Activated naive CD4-positive, alpha-beta T cell treated with anti-CD3 and anti-CD28 coated beads, Interleukin-2, amount 10 ng/mL, durations not matched to agents 7 days and 5 days (primary cell): ENCODE results near the gene ROR1.

Experiments used
- CTCF ChIA-PET: fragments of 350-600 bp; sonication (Branson Sonifier 250); formaldehyde crosslinking; loops from one replicate; lab custom pipeline; 2021; ENCODE audit warnings: antibody characterized with exemption; lab: Charles Lee
- DNase-seq: peaks from one replicate; pipeline ENCODE4 v3.0.0-alpha.2; 2020
- H3K27ac Mint-ChIP-seq: one replicate; pipeline ENCODE4 v1.8.0; 2021; ENCODE audit warnings: mild to moderate bottlenecking, moderate library complexity, mixed read lengths
- H3K27me3 Mint-ChIP-seq: one replicate; pipeline ENCODE4 v1.8.0; 2021; ENCODE audit warnings: mild to moderate bottlenecking, mixed read lengths
- H3K36me3 Mint-ChIP-seq: one replicate; pipeline ENCODE4 v1.8.0; 2021; ENCODE audit warnings: mixed read lengths
- H3K4me1 Mint-ChIP-seq: one replicate; pipeline ENCODE4 v1.8.0; 2021; ENCODE audit warnings: mixed read lengths
- H3K4me3 Mint-ChIP-seq: one replicate; pipeline ENCODE4 v1.8.0; 2021; ENCODE audit warnings: mild to moderate bottlenecking, moderate library complexity, mixed read lengths
- H3K9me3 Mint-ChIP-seq: one replicate; pipeline ENCODE4 v1.8.0; 2021; ENCODE audit warnings: mixed read lengths

The ROR1 gene

DNA sequence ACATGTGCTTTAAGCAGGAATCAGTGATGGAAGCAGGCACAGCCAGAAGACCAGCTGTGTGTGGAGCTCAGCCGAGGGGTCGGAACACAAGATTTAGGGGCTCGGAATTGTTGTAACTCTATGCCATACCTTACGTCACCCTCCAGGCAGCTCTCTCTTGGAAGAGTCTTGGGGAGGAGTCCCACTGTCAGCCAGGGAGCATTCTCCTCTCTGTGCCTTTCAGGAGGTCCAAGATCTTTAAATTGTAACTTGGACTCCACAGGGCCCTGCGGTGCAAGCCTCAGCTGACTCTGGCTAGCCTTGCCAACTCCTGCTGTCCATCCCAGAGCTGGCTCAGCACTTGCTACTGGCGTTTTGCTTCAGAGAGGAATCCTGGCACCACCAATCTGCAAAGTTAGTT lies 26.4 kb upstream of the ROR1 start:
- H3K36me3 Mint-ChIP-seq = peaks cover 3% of the 10 kb centered on the region
- peaks cover 6% of the 10 kb centered on the region for H3K9me3 Mint-ChIP-seq
- H3K4me1 Mint-ChIP-seq = peaks cover 36% of the 10 kb centered on the region
- no peak overlapping the region for H3K27ac Mint-ChIP-seq
- H3K27me3 Mint-ChIP-seq = peaks cover 4% of the 10 kb centered on the region
- no peak for DNase-seq
- CTCF ChIA-PET = interaction anchor here (1.1 to 1.3 kb wide), 2 partner anchors 55 to 390 kb away, joined by 3 to 4 read pairs; no protein-coding TSS in a partner anchor
- H3K4me3 Mint-ChIP-seq = no peak overlapping the region

DNA sequence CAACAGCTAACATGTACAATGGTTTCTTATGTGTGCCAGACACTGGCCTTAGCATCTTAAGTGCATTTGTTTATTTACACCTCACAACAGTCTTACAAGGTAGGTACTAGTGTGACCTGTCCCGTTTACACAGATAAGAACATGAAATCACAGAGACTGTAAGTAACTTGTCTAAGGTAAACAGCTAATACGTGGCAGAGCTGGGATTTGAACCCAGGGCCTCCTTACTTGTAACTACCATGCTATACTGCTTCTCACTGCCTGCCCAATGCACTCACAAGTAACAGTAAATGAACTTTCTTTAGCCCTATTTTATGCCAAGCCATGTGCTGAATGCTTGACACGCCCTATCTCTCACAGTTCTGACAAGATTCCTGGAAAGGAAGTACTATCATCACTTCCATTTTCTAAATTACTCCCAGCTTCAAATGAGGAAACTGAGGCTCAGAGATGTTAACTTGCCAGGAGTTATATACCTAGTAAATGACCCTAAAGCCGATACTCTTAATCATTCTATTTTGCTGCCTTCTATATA lies 25.7 kb upstream of the ROR1 start:
- no peak for DNase-seq
- H3K36me3 Mint-ChIP-seq = peaks cover 3% of the 10 kb centered on the region
- no peak overlapping the region for H3K4me3 Mint-ChIP-seq
- peaks cover 6% of the 10 kb centered on the region for H3K9me3 Mint-ChIP-seq
- H3K27me3 Mint-ChIP-seq = peaks cover 4% of the 10 kb centered on the region
- no peak overlapping the region for H3K27ac Mint-ChIP-seq
- CTCF ChIA-PET = interaction anchor here (1.1 to 1.3 kb wide), 3 partner anchors 9 to 390 kb away, joined by 3 to 4 read pairs (median 3); no protein-coding TSS in a partner anchor
- peaks cover 30% of the 10 kb centered on the region for H3K4me1 Mint-ChIP-seq

DNA sequence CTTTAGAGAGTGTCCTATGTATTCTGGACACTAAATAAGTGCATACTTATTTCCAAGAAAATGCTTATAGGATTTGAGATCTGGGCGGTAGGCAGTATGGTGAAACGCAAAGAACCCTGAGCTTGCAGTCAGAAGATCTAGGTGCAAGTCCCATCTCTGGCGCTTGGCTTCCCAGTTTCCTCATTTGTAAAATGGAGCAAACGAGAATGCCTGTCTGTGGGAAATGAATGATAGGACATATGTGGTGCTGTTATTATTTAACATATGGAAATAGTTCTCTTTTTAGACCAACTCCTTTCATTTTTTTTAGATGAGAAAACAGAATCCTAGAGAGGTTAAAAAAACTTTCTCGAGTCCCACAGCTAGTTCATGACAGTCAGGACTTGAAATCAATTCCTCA lies 25.2 kb upstream of the ROR1 start:
- DNase-seq = no peak
- Mint-ChIP-seq H3K36me3 (peaks cover 3% of the 10 kb centered on the region), H3K4me3 (no peak overlapping the region), H3K4me1 (peaks cover 29% of the 10 kb centered on the region), H3K9me3 (peaks cover 6% of the 10 kb centered on the region), H3K27me3 (peaks cover 4% of the 10 kb centered on the region), H3K27ac (no peak overlapping the region)
- CTCF ChIA-PET = interaction anchor here (1.1 kb wide), 1 partner anchor 10 kb away, joined by 3 read pairs; no protein-coding TSS in a partner anchor

DNA sequence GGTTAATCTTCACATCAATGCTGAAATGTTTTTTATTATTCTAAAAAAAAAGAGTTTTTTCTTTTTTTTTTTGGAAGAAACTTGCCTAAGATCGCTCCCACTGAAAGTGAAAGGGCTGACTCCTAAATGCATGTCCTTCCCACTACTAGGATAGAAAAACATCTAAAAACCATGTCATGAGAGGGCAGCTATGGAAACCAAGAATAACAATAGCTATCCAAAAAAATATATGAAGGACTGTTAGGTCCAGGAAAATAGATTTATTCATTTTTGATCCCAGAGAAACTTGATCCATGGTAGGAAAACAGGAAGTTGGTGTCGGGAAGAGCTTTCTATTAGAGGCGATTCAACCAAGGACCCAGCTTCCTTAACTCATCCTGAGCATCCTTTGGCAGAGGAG lies 23.1 kb upstream of the ROR1 start:
- Mint-ChIP-seq H3K9me3 (no peaks in the 10 kb centered on the region), H3K4me1 (peaks cover 23% of the 10 kb centered on the region), H3K27ac (no peak overlapping the region), H3K27me3 (peaks cover 3% of the 10 kb centered on the region), H3K36me3 (no peaks in the 10 kb centered on the region), H3K4me3 (no peak overlapping the region)
- CTCF ChIA-PET = no interaction called here
- no peak for DNase-seq

DNA sequence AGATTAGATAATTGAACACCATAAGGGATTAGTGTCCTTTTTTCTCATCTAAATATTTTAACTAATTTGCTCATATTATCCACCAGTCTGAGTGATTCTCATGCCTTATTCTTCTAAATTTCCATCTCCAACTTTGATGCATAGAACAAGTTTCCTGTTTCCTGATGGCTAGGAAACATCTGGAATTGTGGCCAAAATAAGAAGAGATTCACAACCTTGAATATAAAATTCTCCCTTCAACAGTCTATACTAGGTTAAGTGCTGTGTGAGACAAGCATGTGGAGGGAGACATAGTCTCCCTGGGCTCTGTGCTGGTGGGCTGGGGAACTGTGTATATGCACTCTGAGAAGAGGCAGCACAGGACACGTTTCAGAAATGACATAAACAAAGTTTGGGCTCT lies 21.6 kb upstream of the ROR1 start:
- H3K9me3 Mint-ChIP-seq = no peaks in the 10 kb centered on the region
- H3K27ac Mint-ChIP-seq = no peak overlapping the region
- DNase-seq = no peak
- peaks cover 3% of the 10 kb centered on the region for H3K27me3 Mint-ChIP-seq
- peaks cover 10% of the 10 kb centered on the region for H3K4me1 Mint-ChIP-seq
- CTCF ChIA-PET = no interaction called here
- no peak overlapping the region for H3K4me3 Mint-ChIP-seq
- H3K36me3 Mint-ChIP-seq = no peaks in the 10 kb centered on the region

DNA sequence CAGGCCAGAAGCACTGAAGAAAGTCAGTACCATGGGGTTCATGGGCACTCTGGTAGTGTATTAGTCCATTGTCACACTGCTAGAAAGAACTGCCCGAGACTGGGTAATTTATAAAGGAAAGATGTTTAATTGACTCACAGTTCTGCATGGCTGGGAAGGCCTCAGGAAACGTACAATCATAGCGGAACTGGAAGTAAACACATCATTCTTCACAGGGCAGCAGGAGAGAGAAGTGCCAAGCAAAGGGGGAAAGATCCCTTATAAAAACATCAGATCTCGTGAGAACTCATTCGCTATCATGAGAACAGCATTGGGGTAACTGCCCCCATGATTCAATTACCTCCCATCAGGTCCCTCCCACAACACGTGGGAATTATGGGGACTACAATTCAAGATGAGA lies 20.2 kb upstream of the ROR1 start:
- Mint-ChIP-seq H3K9me3 (no peaks in the 10 kb centered on the region), H3K4me3 (no peak overlapping the region), H3K4me1 (no peaks in the 10 kb centered on the region), H3K27ac (no peak overlapping the region), H3K36me3 (no peaks in the 10 kb centered on the region), H3K27me3 (peaks cover 4% of the 10 kb centered on the region)
- DNase-seq = no peak
- CTCF ChIA-PET = no interaction called here

DNA sequence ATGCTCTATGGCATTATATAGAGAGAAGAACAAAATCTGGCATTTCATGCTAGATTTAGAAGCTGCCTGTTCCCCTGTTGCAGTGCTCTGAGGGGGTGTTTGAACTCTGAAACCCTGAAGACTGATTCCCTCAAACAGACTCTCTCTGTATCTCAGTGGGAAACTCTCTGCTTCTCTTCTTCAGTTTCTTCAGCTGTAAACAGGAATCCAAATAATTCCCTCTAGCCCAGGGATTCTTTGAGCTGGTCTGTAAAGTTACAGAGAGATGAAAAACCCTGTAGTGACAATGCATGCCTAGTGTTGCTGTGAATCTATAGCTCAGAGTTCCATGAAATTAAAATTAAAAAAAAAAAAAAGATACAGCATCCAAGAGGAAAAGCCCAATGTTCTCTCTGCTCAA lies 17.0 kb upstream of the ROR1 start:
- no peak for DNase-seq
- no peak overlapping the region for H3K27ac Mint-ChIP-seq
- CTCF ChIA-PET = no interaction called here
- no peaks in the 10 kb centered on the region for H3K9me3 Mint-ChIP-seq
- no peaks in the 10 kb centered on the region for H3K4me1 Mint-ChIP-seq
- H3K4me3 Mint-ChIP-seq = no peak overlapping the region
- H3K27me3 Mint-ChIP-seq = peaks cover 12% of the 10 kb centered on the region
- H3K36me3 Mint-ChIP-seq = no peaks in the 10 kb centered on the region

DNA sequence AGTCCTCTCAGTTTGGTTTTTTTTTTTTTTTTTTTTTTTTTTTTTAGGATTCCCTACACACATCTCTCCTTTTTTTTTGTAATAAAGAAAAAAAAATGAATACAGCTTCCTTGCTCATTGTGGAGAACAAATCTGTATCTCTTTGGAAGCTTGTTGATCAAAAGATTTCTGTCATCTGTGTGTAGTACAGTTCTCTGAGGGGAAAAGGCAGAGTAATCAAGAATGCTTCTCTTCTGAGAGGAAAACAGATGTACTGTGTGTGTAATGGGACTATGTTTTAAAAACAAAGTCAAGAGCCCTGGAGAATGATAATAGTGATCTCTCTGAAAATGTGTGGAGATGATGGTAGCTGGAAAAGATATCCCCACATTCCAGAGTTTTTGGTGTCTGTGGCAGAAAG lies 16.5 kb upstream of the ROR1 start:
- Mint-ChIP-seq H3K36me3 (no peaks in the 10 kb centered on the region), H3K27ac (no peak overlapping the region), H3K4me3 (no peak overlapping the region), H3K4me1 (no peaks in the 10 kb centered on the region), H3K9me3 (no peaks in the 10 kb centered on the region), H3K27me3 (peaks cover 12% of the 10 kb centered on the region)
- CTCF ChIA-PET = no interaction called here
- DNase-seq = no peak

DNA sequence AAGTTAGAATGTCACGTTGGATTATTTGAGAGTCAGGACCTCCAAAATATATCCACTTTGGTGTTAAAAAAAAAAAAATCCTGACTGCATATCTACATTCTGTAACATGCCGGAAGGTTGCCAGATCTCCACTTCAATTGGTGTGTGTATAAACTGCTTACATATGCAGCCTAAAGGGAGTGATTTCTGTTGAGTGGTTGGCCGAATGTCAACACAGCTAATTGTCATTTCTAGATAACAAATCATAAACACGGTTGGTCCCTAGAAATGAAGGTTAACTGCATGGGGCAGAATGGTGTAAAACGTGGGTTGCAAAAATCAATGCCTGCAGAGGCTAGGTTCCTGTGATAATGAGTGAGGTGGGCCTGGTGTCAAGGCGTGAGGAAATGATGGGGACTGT lies 15.0 kb upstream of the ROR1 start:
- no peak overlapping the region for H3K27ac Mint-ChIP-seq
- peaks cover 12% of the 10 kb centered on the region for H3K27me3 Mint-ChIP-seq
- no peak for DNase-seq
- H3K36me3 Mint-ChIP-seq = no peaks in the 10 kb centered on the region
- H3K9me3 Mint-ChIP-seq = no peaks in the 10 kb centered on the region
- CTCF ChIA-PET = no interaction called here
- H3K4me3 Mint-ChIP-seq = no peak overlapping the region
- H3K4me1 Mint-ChIP-seq = no peaks in the 10 kb centered on the region

DNA sequence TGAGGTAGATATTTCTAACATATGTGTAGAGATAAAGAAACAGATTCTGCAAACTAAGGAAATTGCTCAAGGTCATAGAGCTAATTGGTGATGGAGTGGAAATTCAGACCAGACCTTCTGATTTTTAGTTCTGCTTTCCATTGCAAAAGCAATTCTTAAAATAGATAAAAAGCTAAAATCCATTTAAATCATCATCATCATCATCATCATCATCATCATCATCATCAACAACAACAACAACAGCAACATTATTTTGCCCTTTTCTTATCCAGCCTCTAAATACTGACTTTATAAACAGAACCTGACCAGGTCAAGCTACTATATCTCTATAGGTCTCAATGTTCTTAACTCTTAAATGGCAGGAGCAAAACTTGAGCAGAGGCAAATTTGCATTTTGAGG lies 14.0 kb upstream of the ROR1 start:
- no peak for DNase-seq
- Mint-ChIP-seq H3K9me3 (no peaks in the 10 kb centered on the region), H3K4me3 (no peak overlapping the region), H3K27me3 (peaks cover 9% of the 10 kb centered on the region), H3K27ac (no peak overlapping the region), H3K4me1 (no peaks in the 10 kb centered on the region), H3K36me3 (no peaks in the 10 kb centered on the region)
- CTCF ChIA-PET = no interaction called here

DNA sequence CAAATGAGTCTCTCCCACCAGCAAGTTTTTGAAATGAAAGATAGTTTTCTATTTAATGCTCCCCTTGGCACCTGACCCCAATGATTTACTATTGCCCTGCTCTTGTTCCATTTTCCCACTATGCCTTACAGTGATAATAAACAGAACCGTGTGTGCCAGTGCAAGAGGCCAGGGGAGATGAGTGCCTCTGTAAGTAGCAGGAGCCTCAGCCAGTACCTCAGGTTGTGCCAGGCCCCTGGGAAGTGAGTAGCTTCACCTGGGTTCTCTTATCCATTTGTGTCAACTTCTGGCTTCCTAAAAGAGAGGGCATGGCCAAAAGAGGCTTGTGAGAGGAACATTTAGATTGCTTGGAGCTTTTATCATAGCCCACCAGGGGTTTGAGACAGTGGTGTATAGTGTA lies 3.4 kb upstream of the ROR1 start:
- Mint-ChIP-seq H3K27me3 (peaks cover 41% of the 10 kb centered on the region), H3K27ac (no peak overlapping the region), H3K4me3 (no peak overlapping the region), H3K9me3 (no peaks in the 10 kb centered on the region), H3K36me3 (no peaks in the 10 kb centered on the region), H3K4me1 (peaks cover 18% of the 10 kb centered on the region)
- CTCF ChIA-PET = no interaction called here
- no peak for DNase-seq

DNA sequence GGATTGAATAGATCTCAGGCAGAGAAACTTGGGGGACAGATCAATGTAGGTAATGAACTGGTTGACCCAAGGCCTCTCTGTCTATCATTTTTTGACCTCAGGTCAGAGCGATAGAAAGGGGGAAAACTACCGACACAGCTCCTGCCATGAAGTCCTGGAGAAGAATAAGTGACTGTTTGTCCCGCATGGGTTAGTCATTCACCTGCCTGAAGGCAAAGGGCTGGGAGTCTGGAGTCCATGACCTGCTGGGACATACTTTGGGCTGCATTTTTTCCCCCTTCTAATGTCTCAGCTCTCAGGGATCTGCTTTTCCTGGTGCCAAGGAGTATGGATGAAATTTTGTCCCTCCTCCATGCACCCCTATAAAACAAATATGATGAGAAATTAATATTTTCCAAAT lies 1.6 kb upstream of the ROR1 start:
- no peaks in the 10 kb centered on the region for H3K36me3 Mint-ChIP-seq
- DNase-seq = no peak
- H3K4me3 Mint-ChIP-seq = no peak overlapping the region
- H3K27me3 Mint-ChIP-seq = peaks cover 54% of the 10 kb centered on the region
- no peak overlapping the region for H3K27ac Mint-ChIP-seq
- peaks cover 20% of the 10 kb centered on the region for H3K4me1 Mint-ChIP-seq
- CTCF ChIA-PET = no interaction called here
- no peaks in the 10 kb centered on the region for H3K9me3 Mint-ChIP-seq

DNA sequence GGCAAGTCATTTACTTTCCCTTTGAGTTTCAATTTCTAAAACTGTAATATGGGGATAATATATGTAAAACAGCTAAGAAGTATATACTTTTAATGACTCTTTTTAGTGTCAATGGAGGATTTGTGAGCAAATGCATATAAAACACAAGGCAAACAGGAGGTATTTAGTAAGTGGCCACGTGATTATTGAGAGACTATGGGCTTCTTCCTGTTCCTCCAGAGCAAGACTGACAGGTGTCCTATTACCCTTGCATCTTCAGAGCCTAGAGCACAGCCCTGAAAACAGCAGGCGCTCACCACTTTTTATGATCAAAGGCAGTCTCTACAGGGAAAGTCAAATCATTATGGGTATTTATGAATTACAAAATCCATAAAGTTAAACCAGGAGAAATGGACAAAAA lies 941 bp upstream of the ROR1 start:
- Mint-ChIP-seq H3K9me3 (no peaks in the 10 kb centered on the region), H3K4me3 (peak overlapping the region; percentile 80), H3K4me1 (peaks cover 20% of the 10 kb centered on the region), H3K27me3 (peaks cover 54% of the 10 kb centered on the region), H3K36me3 (no peaks in the 10 kb centered on the region), H3K27ac (no peak overlapping the region)
- DNase-seq = no peak
- CTCF ChIA-PET = interaction anchor here (1.3 kb wide), 1 partner anchor 8 kb away, joined by 5 read pairs; no protein-coding TSS in a partner anchor

DNA sequence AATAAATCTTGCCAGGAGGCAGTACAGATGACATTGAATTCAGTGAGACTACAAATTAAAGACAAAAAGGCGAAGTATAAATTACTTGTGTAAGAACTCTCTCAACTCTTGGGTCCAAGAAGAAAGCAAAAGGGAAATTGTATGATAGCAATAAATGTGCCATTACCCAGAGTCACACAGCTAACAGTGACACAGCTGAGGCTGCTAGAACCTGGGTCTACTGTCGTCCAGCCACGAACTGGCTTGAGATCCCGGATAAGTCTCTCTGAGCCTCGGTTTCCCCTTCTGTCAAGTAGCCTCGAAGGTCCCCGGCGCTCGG lies 362 bp upstream of the ROR1 start:
- peaks cover 20% of the 10 kb centered on the region for H3K4me1 Mint-ChIP-seq
- H3K9me3 Mint-ChIP-seq = no peaks in the 10 kb centered on the region
- no peak for DNase-seq
- H3K27ac Mint-ChIP-seq = no peak overlapping the region
- no peaks in the 10 kb centered on the region for H3K36me3 Mint-ChIP-seq
- CTCF ChIA-PET = interaction anchor here (1.0 to 1.3 kb wide), 3 partner anchors 9 to 364 kb away, joined by 3 to 5 read pairs (median 3); no protein-coding TSS in a partner anchor
- peak overlapping the region; percentile 80 for H3K4me3 Mint-ChIP-seq
- H3K27me3 Mint-ChIP-seq = peaks cover 54% of the 10 kb centered on the region

DNA sequence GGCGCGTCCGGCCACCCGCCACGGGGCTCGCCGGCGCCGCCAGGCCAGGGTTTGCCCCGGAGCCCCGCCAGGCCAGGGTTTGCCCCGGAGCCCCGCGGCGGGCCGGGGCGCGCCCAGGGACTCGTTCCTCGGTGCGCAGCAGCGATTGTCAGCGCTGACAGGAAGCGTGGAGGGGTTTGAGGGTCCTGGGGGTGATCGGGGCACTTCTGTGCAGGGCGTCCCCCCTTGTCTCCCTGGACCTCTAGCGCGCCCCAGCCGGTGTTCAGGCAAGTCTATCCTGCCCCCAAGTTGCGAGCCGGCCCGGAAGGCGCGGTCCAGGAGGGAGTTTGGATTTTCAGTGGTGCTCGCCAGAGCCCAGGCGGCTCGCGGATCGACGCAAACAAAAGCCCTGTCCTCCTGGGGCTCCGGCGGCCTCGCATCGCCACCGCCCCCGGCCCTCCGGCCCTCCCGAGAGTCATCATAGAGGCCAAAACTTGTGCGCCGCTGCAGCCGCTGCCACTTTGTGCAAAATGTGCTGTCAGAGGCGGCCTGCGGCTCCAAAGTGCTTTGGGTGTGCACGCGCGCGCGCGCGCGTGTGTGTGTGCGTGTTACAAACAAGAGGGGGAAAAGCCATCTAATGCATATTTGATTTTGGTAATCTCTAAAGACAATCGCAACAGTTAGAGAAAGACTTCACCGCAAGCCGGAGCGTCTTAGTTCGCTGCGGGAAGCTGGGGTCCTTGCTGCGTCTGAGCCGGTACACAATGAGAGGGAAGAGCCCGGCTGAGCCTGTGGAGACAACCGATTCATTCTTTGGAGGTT lies 1.0 kb downstream of the ROR1 start:
- Mint-ChIP-seq H3K27ac (no peak overlapping the region), H3K4me1 (peaks cover 20% of the 10 kb centered on the region), H3K9me3 (no peaks in the 10 kb centered on the region), H3K4me3 (peak overlapping the region; percentile 49), H3K27me3 (peaks cover 61% of the 10 kb centered on the region), H3K36me3 (no peaks in the 10 kb centered on the region)
- CTCF ChIA-PET = no interaction called here
- peak; percentile 31 for DNase-seq
